Medulla oblongata (tissue), 1 donor: ENCODE data around the gene LBX1.

ENCODE experiments used
- DNase-seq: peaks from one replicate; pipeline ENCODE4 v3.0.0-alpha.2; 2015; ENCODE audit errors: extremely low spot score

The LBX1 gene

GRCh38 chr10:101241840-101242707, 12.8 kb upstream of the LBX1 start:
- DNase-seq = no peak

DNA sequence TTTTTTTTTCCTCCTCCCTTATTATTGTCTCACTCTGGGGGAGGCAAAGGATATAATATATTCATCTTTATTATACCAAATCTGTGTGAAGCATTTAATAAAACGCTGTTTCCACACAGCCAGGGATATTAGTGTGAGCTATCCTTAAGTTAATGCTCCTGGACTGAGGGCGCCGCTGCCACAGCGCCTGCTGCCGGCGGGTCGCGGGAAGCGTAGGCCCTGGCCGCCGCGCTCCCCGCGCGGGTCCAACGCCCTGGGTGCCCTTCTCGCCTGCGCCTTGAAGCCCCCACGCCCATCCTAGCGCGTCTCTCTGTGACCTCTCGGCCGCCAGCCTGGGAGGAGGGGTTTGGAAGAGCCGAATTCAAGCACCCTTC, 9.5 kb upstream of the LBX1 start:
- DNase-seq = no peak

DNA sequence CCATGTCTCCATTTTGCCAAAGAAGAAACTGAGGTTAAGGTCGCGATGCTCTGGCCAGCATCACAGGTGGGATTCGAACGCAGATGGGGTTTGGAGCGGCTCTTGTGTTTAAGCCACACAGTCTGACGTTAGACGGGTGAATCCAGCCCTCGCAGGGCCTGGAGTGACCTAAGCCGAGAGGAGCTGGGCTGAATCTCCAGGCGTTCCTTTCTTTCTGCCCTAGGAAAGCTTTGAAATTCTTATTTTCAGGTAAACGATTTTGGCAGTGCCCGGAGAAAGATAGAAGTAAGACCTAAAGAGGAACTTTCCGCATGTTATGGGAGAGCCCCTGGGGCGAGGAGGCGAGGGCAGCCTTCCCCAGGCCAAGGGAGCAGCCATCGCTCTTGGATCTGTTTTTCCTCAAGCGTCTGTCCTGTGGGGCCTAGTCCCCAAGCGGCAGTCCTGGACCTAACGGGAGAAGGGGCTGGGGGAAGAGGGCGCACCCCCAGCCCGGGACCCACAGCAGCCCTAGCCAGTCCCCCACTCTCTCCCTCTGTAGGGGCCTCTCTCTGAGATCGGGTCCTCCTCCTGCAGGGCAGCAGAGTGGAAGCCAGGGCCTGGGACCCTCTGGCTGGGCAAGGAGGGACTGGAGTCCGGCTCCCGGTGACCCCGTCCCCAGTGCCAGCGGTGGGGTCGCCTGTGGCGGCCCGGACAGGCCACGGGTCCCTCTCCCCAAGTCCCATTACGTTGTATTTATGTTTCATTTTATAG, 8.9 kb upstream of the LBX1 start:
- DNase-seq = no peak

DNA sequence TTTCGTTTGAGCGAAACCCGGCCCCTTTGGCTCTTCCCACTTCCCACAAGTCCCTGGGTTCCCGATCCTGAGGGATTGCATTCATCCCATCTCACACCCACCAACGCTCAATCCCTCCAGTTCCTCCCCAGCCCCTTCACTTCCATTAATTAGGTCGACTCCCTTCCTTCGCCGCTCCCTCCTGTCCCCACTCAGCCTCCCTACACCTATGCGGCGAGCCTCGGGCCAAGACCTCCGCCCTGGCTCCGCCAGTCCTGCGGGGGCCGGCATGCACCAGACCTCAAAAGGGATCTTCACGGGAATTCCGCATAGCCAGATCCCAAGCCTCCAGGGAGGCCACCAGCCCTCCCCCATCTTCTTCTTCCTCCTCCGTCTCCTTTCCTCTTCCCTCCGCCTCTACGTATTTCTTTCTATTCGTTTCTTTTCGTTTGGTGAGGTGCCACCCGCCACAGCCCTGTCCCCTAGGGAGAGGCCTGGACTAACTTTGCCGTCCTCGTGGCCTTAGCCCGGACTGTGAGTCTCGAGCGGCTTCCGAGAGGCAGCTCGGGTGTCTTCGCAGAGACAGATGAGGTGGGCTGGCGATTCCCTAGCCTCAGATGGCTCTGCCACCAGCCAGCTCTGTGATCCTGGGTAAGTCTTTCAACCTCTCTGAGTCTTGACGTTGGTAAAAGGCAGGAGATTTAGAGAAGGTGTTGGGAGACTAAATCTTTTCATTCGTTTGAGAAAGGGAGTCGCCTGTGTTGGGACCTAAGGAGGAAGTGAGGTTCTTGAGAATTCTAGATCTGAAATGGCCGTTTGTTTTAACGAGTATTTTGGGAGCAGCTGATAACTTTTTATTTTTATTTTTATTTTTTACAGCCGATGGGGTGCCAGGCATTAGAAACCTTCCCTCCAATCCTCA, 8.1 kb upstream of the LBX1 start:
- DNase-seq = no peak

DNA sequence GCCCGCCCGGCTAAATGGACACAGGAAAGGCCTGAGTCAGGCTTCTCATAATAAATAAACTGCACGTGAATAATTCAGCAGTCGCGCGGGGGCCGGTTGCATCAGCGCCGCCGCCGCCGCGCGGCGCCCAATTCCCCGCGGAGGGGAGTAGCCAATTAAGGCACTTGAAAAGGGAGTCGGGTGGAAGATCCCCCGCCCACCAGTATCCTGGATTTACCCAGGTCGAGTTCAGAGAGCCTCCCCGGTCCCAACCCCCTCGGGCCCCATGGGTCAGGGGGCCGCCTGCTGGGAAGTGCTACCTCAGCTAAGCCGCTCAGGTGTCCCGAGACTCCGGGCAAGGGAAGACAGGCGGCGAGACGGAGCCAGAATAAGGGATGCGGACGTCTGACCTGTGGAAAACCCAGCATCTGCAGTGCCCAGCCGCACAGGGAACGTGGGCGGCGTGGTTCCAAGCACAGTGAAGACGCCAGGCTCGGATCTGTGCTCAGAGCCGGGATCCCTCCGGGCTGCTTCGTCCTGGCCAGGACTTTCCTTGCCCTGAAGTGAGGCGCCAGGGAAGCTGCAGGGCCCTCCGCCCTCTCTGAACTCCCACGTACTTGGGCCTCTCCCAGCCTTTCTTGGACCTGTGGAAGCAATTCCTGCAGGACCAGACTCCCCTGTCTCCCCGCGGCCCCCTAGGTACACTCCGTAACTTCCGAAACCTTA, 7.3 kb upstream of the LBX1 start:
- DNase-seq = no peak

GRCh38 chr10:101235766-101236165, 6.5 kb upstream of the LBX1 start:
- no peak for DNase-seq

DNA sequence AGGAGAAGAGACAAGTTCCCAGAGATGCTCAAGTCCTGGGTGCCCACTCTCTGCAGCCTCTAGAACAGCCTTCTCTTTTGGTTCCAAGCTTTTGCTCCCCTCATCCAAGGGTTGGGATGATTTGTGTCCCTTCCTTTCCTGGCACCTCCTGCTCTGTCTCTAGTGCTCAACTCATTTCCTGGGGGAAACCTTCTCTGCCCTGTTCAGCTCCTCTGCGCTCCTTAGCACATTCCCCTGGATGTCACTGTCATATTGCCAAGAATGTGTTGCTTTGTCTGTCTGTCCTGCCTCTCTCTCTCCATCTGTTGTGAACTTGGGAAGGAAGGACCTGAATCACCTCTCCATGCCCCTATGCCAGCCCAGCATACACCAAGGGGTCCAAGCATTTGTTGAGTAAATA, 5.1 kb upstream of the LBX1 start:
- DNase-seq = no peak

GRCh38 chr10:101233863-101234262, 4.6 kb upstream of the LBX1 start:
- DNase-seq = no peak

GRCh38 chr10:101233443-101233842, 4.2 kb upstream of the LBX1 start:
- DNase-seq = no peak

GRCh38 chr10:101231912-101232689, 2.8 kb upstream of the LBX1 start:
- DNase-seq = no peak

GRCh38 chr10:101231092-101231491, 1.8 kb upstream of the LBX1 start:
- no peak for DNase-seq

- no peak for DNase-seq
These were observed 1.1 kb upstream of the LBX1 start for GRCh38 chr10:101230183-101230917.

DNA sequence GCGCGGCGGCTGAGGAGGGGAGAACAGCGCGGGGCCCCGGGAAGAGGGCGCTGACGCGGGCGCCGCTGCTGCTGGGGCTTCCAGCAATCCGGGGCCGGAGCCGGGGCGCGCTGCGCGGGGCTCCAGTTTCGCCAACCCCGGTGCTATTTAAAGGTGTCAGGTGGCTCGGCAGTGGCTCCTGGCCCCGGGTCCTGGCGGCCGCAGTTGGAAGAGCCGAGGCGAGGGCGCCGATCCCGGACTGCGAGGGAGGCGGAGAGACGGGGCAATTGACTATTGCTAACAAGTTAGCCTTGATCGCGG, 347 bp downstream of the LBX1 start:
- no peak for DNase-seq

DNA sequence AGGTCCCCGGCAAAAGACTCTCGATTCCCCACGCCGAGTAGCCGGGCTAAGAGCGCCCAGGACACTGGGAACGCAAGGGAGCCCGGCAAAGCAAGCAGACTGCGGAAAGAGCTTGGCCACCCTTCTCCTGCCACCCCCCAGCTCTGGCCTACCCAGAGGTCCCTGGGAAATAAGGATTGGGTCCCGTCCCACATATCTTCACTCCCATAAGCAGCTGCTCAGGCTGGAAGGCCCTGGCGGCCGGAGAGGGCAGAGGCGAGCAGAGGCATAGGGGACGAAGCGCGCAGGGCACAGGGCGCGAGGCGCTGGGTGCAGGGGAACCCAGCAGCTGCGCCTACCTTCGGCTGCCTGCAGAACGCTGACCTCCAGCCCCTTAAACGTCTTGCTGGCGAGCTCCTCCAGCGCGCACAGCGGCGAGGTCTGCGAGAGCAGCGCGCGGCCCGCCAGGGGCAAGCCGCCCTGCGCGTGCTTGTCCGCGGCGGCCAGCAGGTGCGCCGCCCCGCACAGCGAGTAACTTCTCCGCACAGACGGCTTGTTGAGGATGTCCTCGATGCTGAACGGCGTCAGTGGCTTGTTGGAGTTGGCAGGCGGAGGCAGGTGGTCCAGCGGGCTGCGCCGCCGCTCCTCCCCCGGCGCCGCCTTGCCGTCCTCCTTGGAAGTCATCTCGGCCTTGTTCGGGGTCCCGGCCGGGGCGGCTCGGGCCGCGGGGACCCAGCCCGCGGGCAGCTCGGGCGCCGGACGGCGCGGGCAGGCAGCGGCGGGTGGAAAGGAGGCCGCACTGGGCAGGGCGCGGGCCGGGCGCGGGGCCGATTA, 904 bp downstream of the LBX1 start:
- DNase-seq = no peak

DNA sequence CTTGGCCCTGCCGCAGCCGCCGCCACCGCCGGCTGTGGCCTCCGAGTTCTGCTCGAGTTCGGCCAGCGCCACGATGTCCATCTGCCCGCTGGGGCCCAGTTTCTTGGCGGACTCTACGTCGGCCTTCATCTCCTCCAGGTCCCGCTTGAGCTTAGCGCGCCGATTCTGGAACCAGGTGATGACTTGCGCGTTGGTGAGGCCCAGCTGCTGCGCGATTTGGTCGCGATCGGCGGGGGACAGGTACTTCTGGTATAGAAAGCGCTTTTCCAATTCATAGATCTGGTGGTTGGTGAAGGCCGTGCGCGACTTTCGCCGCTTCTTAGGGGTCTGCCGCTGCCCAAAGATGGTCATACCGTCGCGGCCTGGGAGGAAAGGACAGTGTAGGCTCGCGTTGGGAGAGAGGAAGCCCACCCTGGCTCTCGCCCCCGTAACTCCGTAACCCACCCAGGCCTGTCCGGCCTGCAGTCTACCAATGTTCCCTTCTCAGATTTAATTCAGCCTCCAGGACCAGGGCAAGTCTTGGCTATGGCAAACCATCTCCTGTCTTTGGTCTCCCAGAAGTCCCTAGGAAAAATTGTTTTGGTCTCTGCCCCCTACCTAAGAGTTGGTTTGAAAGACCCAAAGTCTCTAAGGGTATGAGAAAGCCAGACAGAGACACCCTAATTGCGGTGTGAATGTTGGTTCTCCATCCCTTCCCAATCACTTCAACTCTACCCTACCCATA, 1.7 kb downstream of the LBX1 start:
- no peak for DNase-seq

GRCh38 chr10:101226491-101227428, 2.5 kb downstream of the LBX1 start:
- DNase-seq = no peak

- no peak for DNase-seq
These were observed 3.3 kb downstream of the LBX1 start for GRCh38 chr10:101225846-101226421.
